T-cell (primary cell): ENCODE results near the gene PLEKHA7. TPM values are rescaled to one million over a fixed set of nuclear protein-coding genes. Genes with fewer than 3 reads are reported as not detected.
"Not testable (repeated sequence)": the region's sequence is repeated elsewhere in the genome, so short reads cannot be mapped to it uniquely, and the experiment has no call there.

Experiments
- ATAC-seq, 4 experiments: fragments of 200-7000 bp in 3 of 4; fragments of 150-1000 bp in 1 of 4; cut with Tn5 transposase; replicated peaks in 1 of 4; 1 replicate in 3 of 4; 2 replicates in 1 of 4; pipeline ENCODE4 v1.10.0; 2021; ENCODE audit warnings: moderate library complexity in 3 of 4, mild to moderate bottlenecking in 2 of 4, moderate number of reproducible peaks in 1 of 4
- CTCF ChIA-PET, 2 donors: fragments of 300-600 bp; sonication (Branson Sonifier 250); formaldehyde crosslinking; loops; one replicate each; lab custom pipeline; 2022; ENCODE audit warnings: antibody characterized with exemption in 2 of 2; lab: Charles Lee
- POLR2A ChIA-PET, 2 donors: fragments of 300-600 bp; sonication (Branson Sonifier 250); formaldehyde crosslinking; loops; one replicate each; lab custom pipeline; 2022; ENCODE audit warnings: antibody characterized with exemption in 2 of 2; lab: Charles Lee
- DNase-seq, 35 experiments: peaks; one replicate each; pipeline versions ENCODE4 v3.0.0 to v3.0.0-alpha.2; 2013 to 2023
- H3K27ac ChIP-seq: one replicate; pipeline ENCODE4 v1.5.1; 2013; ENCODE audit warnings: low read length
- H3K27me3 ChIP-seq, 2 experiments: replicated peaks in 1 of 2; 1 replicate in 1 of 2; 2 replicates in 1 of 2; pipeline versions ENCODE4 v1.6.1 to v1.7.0; 2013; ENCODE audit warnings: low read length in 1 of 2, mixed read lengths in 1 of 2; ENCODE audit not compliant: control insufficient read depth in 2 of 2, insufficient read depth in 2 of 2; ENCODE audit errors: extremely low read depth in 1 of 2
- H3K36me3 ChIP-seq, 2 donors: 1 replicate in 1 of 2; 2 replicates in 1 of 2; pipeline versions ENCODE4 v1.6.1 to v1.7.0; 2013; ENCODE audit warnings: low read length in 1 of 2; ENCODE audit not compliant: control insufficient read depth in 2 of 2, insufficient read depth in 1 of 2; ENCODE audit errors: extremely low read depth in 1 of 2
- H3K4me1 ChIP-seq, 2 experiments: 1 replicate in 1 of 2; 2 replicates in 1 of 2; pipeline versions ENCODE4 v1.6.1 to v1.7.0; 2013; ENCODE audit warnings: low read length in 2 of 2, mixed read lengths in 1 of 2; ENCODE audit not compliant: insufficient read depth in 2 of 2, control insufficient read depth in 1 of 2; ENCODE audit errors: extremely low read depth in 1 of 2
- H3K4me3 ChIP-seq, 2 donors: 1 replicate in 1 of 2; 2 replicates in 1 of 2; pipeline versions ENCODE4 v1.5.1 to v1.7.0; 2013; ENCODE audit warnings: mild to moderate bottlenecking in 2 of 2, low read length in 1 of 2, moderate library complexity in 1 of 2; ENCODE audit not compliant: control insufficient read depth in 1 of 2; ENCODE audit errors: extremely low read depth in 1 of 2
- H3K9me3 ChIP-seq: 2 replicates; pipeline ENCODE4 v1.7.0; 2013
- H3K27ac Mint-ChIP-seq, 2 donors: one replicate each; pipeline ENCODE4 v1.8.0; 2020 to 2021; ENCODE audit warnings: mild to moderate bottlenecking in 2 of 2, mixed read lengths in 2 of 2
- H3K27me3 Mint-ChIP-seq, 2 donors: one replicate each; pipeline ENCODE4 v1.8.0; 2021 to 2022; ENCODE audit warnings: mixed read lengths in 2 of 2
- H3K36me3 Mint-ChIP-seq: one replicate; pipeline ENCODE4 v1.8.0; 2021; ENCODE audit warnings: mixed read lengths
- H3K4me1 Mint-ChIP-seq, 3 donors: one replicate each; pipeline ENCODE4 v1.8.0; 2020 to 2022; ENCODE audit warnings: mixed read lengths in 3 of 3, mild to moderate bottlenecking in 1 of 3
- H3K4me3 Mint-ChIP-seq, 3 donors: one replicate each; pipeline ENCODE4 v1.8.0; 2020 to 2022; ENCODE audit warnings: mild to moderate bottlenecking in 3 of 3, mixed read lengths in 3 of 3, moderate library complexity in 3 of 3
- H3K9me3 Mint-ChIP-seq, 3 donors: one replicate each; pipeline ENCODE4 v1.8.0; 2020 to 2022; ENCODE audit warnings: mixed read lengths in 3 of 3
- WGBS: methylation state at CpG from one replicate; pipeline ENCODE4 v1.1.5; 2013; ENCODE audit warnings: missing lambda C conversion rate; ENCODE audit not compliant: insufficient coverage; 5-methylcytosine and 5-hydroxymethylcytosine counted together
- total RNA-seq, 35 experiments: library from RNA in 6 of 35; stranded (reverse) in 6 of 35; fragments of 120-200 nt in 1 of 35; gene quantifications; one replicate each; pipeline versions ENCODE4 v1.2.1 to v1.2.4 and lab custom pipeline; 2013 to 2026

Gene PLEKHA7
- total RNA-seq, 5 donors from 2014 or later (not counting 1 experiment from before 2014, with no cell fraction given) = 4.8 to 8.8 (median 5.8) TPM

GRCh38 chr11:17034027-17034426 is 19.8 kb upstream of the PLEKHA7 start:
- H3K27ac Mint-ChIP-seq, H3K4me3 ChIP-seq, DNase-seq, H3K27me3 ChIP-seq, H3K4me1 ChIP-seq, ATAC-seq, H3K4me3 Mint-ChIP-seq, H3K27ac ChIP-seq, H3K9me3 ChIP-seq, H3K4me1 Mint-ChIP-seq, H3K36me3 ChIP-seq, H3K27me3 Mint-ChIP-seq, POLR2A ChIA-PET, CTCF ChIA-PET: not testable (repeated sequence)
- WGBS = 88% methylated on average over 6 of the region's 10 CpGs
- Mint-ChIP-seq H3K36me3 (peaks cover 11% of the 10 kb centered on the region), H3K9me3 (peaks cover 4 to 11% (median 6%) of the 10 kb centered on the region in 3 donors)

- ATAC-seq (no peak), DNase-seq (no peak)
- Mint-ChIP-seq H3K27ac (no peak overlapping the region), H3K27me3 (no peaks in the 10 kb centered on the region), H3K4me1 (no peaks in the 10 kb centered on the region), H3K4me3 (no peak overlapping the region), H3K36me3 (peaks cover 3% of the 10 kb centered on the region), H3K9me3 (peaks cover 0 to 3% (median 0%) of the 10 kb centered on the region in 3 donors)
- no peaks in the 10 kb centered on the region for H3K4me1 ChIP-seq
- no peaks in the 10 kb centered on the region for H3K27me3 ChIP-seq
- no peaks in the 10 kb centered on the region for H3K9me3 ChIP-seq
- H3K27ac ChIP-seq = no peak overlapping the region
- H3K36me3 ChIP-seq = no peaks in the 10 kb centered on the region
- no peak overlapping the region for H3K4me3 ChIP-seq
- WGBS = no CpG with 5 or more reads among the region's 3 CpGs
- ChIA-PET POLR2A (no interaction called here), CTCF (no interaction called here)
These were observed 12.4 kb upstream of the PLEKHA7 start for GRCh38 chr11:17026487-17027082.

- ATAC-seq (no peak), DNase-seq (no peak)
- H3K27me3 Mint-ChIP-seq = peaks cover 0 to 4% of the 10 kb centered on the region in 2 donors
- no peak overlapping the region for H3K27ac Mint-ChIP-seq
- H3K4me3 ChIP-seq = no peak overlapping the region
- no peaks in the 10 kb centered on the region for H3K9me3 ChIP-seq
- no peaks in the 10 kb centered on the region for H3K4me1 Mint-ChIP-seq
- ChIA-PET POLR2A (no interaction called here), CTCF (no interaction called here)
- no peak overlapping the region for H3K4me3 Mint-ChIP-seq
- no peaks in the 10 kb centered on the region for H3K4me1 ChIP-seq
- H3K36me3 ChIP-seq = no peaks in the 10 kb centered on the region
- peaks cover 3% of the 10 kb centered on the region for H3K36me3 Mint-ChIP-seq
- no peaks in the 10 kb centered on the region for H3K9me3 Mint-ChIP-seq
- WGBS = no CpG with 5 or more reads among the region's 2 CpGs
- no peak overlapping the region for H3K27ac ChIP-seq
- no peaks in the 10 kb centered on the region for H3K27me3 ChIP-seq
These were observed 10.7 kb upstream of the PLEKHA7 start for GRCh38 chr11:17024924-17025323.

- Histone ChIP-seq H3K9me3 (no peaks in the 10 kb centered on the region), H3K4me1 (no peaks in the 10 kb centered on the region), H3K36me3 (no peaks in the 10 kb centered on the region), H3K27me3 (no peaks in the 10 kb centered on the region), H3K4me3 (no peak overlapping the region), H3K27ac (no peak overlapping the region)
- ChIA-PET POLR2A (no interaction called here), CTCF (interaction anchor here in 1 of 2 donors (0.6 kb wide), 1 partner anchor 17 kb away, joined by 5 read pairs; no protein-coding TSS in a partner anchor)
- Mint-ChIP-seq H3K27ac (no peak overlapping the region), H3K4me1 (no peaks in the 10 kb centered on the region), H3K4me3 (no peak overlapping the region), H3K27me3 (peaks cover 0 to 10% of the 10 kb centered on the region in 2 donors), H3K9me3 (no peaks in the 10 kb centered on the region), H3K36me3 (peaks cover 3% of the 10 kb centered on the region)
- WGBS = 90% methylated on average over 2 of the region's 8 CpGs
- DNase-seq = no peak
- no peak for ATAC-seq
These were observed 7.3 kb upstream of the PLEKHA7 start for GRCh38 chr11:17021511-17021910.

- DNase-seq (no peak), ATAC-seq (no peak)
- Mint-ChIP-seq H3K36me3 (peaks cover 3% of the 10 kb centered on the region), H3K4me1 (no peaks in the 10 kb centered on the region), H3K27me3 (peaks cover 3 to 17% of the 10 kb centered on the region in 2 donors), H3K9me3 (no peaks in the 10 kb centered on the region), H3K4me3 (no peak overlapping the region), H3K27ac (no peak overlapping the region)
- H3K27ac ChIP-seq = no peak overlapping the region
- ChIA-PET POLR2A (no interaction called here), CTCF (interaction anchor here in 1 of 2 donors (0.6 kb wide), 1 partner anchor 16 kb away, joined by 5 read pairs; no protein-coding TSS in a partner anchor)
- no peak overlapping the region for H3K4me3 ChIP-seq
- H3K9me3 ChIP-seq = no peaks in the 10 kb centered on the region
- H3K36me3 ChIP-seq = no peaks in the 10 kb centered on the region
- peaks cover 0 to 5% of the 10 kb centered on the region in 2 experiments for H3K27me3 ChIP-seq
- no peaks in the 10 kb centered on the region for H3K4me1 ChIP-seq
- 67% methylated on average over 1 of the region's 1 CpG for WGBS
These were observed 6.6 kb upstream of the PLEKHA7 start for GRCh38 chr11:17020831-17021230.

- Histone ChIP-seq H3K36me3 (no peaks in the 10 kb centered on the region), H3K9me3 (no peaks in the 10 kb centered on the region), H3K27me3 (peaks cover 5 to 10% of the 10 kb centered on the region in 2 experiments), H3K27ac (no peak overlapping the region), H3K4me1 (peaks cover 0 to 5% of the 10 kb centered on the region in 2 experiments), H3K4me3 (no peak overlapping the region)
- Mint-ChIP-seq H3K4me1 (peaks cover 4 to 10% (median 7%) of the 10 kb centered on the region in 3 donors), H3K9me3 (no peaks in the 10 kb centered on the region), H3K36me3 (peaks cover 3% of the 10 kb centered on the region), H3K27me3 (peaks cover 12 to 26% of the 10 kb centered on the region in 2 donors), H3K4me3 (no peak overlapping the region), H3K27ac (no peak overlapping the region)
- no peak for DNase-seq
- WGBS = no CpG with 5 or more reads among the region's 1 CpG
- ChIA-PET CTCF (no interaction called here), POLR2A (no interaction called here)
- ATAC-seq = no peak
These were observed 5.0 kb upstream of the PLEKHA7 start for GRCh38 chr11:17019232-17019631.
